Keratinocyte (primary cell): Measurements from ENCODE around the gene A4GNT.

Source experiments
- EZH2 ChIP-seq: IDR thresholded peaks from one replicate; pipeline ENCODE4 v1.6.1; 2012; ENCODE audit warnings: inconsistent platforms, mild to moderate bottlenecking, low read length, moderate library complexity
- TF ChIP-seq, protein P1 (sequence below), 3 experiments: IDR thresholded peaks in 1 of 3; conservative IDR thresholded peaks in 1 of 3; optimal IDR thresholded peaks in 1 of 3; 2 replicates in 2 of 3; 3 replicates in 1 of 3; pipeline versions ENCODE3 to v1.5.1; 2011; ENCODE audit warnings: low read length in 3 of 3, mild to moderate bottlenecking in 3 of 3, moderate library complexity in 2 of 3, control low read depth in 1 of 3, inconsistent platforms in 1 of 3; ENCODE audit not compliant: insufficient read depth in 2 of 3; ENCODE audit errors: extremely low read depth in 1 of 3

DNA sequence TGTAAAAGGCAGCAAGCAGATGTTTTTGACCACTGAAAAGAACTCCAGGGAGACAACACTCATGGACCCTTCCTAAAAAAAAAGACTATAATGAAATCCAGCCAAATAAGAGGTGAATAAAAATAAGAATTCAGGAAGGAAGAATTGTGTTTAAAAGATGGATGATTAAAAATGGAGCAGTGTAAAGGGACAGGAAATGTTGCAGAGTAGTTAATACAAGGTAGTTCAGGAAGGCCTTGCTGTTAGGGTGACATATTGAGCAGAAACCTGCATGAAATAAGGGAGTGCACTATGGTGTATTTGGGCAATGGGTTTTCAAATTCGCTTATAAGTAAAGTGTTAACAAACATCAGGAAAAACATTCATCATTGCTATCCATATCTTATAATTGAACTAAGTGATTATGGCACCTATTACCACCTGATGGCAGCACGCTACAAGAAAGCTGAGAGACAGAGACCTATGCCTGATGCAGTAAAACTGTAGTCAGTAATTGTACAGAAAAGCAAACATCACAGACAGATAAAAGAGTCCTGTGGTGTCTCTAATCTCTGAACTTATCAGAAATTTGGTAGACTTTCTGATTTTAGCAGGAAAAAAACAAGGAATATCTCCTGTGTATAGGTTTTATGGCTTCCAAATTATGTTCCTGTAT, 48.3 kb upstream of the A4GNT start:
- TF ChIP-seq, protein P1, sequence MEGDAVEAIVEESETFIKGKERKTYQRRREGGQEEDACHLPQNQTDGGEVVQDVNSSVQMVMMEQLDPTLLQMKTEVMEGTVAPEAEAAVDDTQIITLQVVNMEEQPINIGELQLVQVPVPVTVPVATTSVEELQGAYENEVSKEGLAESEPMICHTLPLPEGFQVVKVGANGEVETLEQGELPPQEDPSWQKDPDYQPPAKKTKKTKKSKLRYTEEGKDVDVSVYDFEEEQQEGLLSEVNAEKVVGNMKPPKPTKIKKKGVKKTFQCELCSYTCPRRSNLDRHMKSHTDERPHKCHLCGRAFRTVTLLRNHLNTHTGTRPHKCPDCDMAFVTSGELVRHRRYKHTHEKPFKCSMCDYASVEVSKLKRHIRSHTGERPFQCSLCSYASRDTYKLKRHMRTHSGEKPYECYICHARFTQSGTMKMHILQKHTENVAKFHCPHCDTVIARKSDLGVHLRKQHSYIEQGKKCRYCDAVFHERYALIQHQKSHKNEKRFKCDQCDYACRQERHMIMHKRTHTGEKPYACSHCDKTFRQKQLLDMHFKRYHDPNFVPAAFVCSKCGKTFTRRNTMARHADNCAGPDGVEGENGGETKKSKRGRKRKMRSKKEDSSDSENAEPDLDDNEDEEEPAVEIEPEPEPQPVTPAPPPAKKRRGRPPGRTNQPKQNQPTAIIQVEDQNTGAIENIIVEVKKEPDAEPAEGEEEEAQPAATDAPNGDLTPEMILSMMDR (optimal IDR thresholded peaks at IDR 0.05 in 1 of 3, IDR thresholded peaks at IDR 0.05 in 1 of 3, conservative IDR thresholded peaks at IDR 0.05 in 1 of 3; ENCODE audit: extremely low read depth in 1 of 3, insufficient read depth in 2 of 3, low read length in 3 of 3), result peak; percentile 45 to 57 (median 56)
- TF ChIP-seq EZH2, result no peak
